ENCODE data around the gene SIRPA.

The SIRPA gene

GRCh38 chr20:1894951-1895673, at the start of gene SIRPA:
Gene SIRPA, plus strand, starts transcription at chr20:1895407. Its CDS starts 41 bp downstream, at chr20:1895448.
- peak; percentile 12 for DNase-seq

DNA sequence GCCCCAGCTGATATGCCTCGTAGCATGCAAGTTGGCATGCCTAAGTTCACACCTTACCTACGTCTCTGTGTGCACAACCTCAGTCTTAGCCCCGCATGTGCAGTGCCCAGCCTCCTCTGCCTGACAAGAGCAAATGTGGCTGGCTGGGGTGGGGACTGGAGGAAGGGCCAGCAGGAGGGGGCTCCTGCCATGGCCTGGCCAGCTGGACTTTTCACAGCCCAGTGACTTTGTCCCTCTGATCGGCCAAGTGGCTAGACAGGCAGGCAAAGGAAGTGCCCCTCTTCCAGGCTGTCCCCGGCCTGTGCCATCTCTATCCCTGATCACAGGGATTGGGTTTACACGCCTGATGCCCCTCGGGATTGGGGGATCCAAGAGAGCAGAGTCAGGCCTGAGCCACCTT, 49.5 kb upstream of the SIRPA start:
- no peak for DNase-seq

GRCh38 chr20:1846341-1846740, 48.9 kb upstream of the SIRPA start:
- no peak for DNase-seq

DNA sequence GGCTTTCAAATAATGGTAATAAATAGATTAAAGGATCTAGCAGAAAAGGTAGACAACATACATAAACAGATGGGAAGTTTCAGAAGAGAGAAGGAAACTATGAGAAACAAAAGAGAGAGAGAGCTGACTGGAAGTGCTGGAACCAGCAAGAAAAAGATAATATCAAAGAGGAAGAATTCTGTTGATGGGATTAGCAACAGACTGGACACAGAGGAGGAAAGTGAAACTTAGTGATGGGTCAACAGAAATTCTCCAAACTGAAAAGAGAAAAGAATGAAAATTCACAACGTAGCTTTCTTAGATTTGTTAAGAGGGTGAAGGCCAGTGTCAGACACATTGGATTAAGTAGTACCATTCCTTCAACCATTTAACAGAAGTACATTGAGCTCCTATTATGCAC, 48.3 kb upstream of the SIRPA start:
- no peak for DNase-seq

DNA sequence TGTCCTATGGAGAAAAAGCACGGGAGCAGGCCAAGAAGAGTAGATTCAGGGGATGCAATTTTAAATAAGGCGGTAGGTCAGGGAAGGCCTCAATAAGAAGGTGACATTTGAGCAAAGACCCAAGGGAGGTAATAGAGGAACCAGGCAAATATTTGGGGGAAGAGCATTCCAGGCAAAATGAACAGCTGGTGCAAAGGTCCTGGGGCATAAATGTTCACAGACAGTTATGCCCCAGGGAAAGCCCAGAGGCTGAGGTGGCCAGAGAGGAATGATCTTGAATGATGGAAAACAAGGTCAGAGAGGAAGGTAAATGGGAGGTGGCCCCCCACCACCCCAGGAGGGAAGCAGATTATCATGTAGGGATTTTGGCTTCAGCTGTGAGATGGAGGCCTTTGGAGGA, 47.4 kb upstream of the SIRPA start:
- DNase-seq = no peak

DNA sequence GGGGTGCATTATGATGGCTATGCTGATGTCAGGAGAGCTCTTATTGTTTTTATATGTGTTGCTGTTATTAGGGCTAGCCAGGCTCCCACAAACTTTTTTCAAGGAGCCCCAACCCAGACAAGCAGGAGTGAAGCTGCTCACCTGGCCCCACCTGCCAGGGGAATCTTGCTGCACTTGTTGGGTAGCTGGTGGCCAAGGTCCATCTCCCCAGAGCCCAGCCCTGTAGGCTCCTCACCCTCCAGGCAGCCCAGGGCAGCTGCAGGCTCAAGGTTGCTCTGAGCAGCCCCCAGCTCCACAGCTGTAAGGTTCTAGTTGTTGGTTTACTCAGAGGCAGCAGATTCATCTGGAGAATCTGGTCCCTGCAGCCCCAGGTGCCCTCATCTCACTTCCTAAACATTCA, 46.8 kb upstream of the SIRPA start:
- no peak for DNase-seq

DNA sequence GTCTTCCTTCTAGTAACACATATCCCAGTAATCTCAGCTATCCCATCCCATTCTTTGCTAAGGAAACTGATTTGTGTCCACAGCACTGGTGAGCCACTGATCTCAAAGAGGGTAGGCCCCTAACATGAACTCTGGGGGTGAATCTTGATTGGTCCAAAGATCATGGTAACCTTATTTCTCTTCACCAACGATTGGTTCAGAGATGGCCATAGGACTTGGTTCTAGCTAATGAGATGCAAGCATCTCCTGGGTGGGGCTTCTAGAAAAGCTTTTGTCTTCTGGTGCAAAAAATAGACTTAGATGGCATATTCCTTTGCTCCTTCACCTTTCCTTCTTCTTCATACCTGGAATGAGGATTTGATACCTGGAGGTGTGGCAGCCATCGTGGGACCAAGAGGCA, 43.8 kb upstream of the SIRPA start:
- DNase-seq = no peak

DNA sequence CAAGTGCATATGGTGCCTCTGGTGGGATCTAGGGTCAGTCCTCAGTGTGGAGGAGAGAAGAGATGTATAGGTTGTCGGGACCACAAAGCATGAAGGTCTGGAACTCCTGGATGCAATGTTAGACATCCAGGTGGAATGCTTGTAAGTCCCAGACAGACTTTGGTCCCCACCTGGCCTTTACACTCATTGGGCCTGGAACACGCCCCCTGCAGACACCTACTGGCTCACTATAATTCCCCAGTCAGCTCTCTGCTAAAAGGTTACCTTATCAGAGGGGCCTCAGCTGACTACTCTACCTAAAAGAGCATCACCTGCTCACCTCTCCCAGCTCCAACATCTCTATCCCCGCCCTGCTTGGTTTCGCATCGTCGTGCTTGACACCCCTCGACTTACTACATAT, 41.7 kb upstream of the SIRPA start:
- no peak for DNase-seq

DNA sequence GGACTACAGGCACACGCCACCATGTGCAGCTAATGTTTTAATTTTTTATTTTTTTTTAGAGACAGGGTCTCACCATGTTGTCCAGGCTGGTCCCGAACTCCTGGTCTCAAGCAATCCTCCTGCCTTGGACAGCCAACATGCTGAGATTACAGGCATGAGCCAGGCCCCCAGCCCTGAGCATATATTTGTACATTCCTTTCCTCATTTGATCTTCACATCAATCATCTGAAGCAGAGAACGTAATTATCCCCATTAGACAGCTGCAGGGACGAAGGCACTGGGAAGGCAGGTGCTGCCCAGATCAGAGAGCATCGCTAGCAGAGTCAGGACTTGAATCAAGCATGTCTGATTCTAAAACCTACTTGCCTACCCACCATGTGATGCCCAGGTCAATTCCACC, 41.0 kb upstream of the SIRPA start:
- DNase-seq = no peak

- no peak for DNase-seq
Measured at GRCh38 chr20:1855109-1855508, 40.1 kb upstream of the SIRPA start.

DNA sequence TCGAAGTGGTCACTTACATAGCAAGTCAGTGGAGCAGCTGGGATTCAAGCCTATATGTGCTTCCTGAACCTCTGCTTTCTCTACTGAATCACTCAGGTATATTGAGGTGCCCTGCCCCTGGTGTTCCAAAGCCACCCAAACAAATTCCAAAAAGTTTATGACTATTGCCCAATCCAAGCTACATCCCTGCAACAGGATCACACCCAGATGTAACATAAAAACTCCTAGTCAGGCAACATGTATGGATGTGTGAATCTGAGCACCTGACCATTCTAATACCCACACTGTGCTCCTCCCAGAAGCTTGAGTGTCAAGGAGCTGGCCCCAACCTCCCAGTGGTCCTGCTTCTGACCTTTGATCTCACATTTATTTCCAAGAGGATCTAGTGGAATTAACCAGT, 39.5 kb upstream of the SIRPA start:
- DNase-seq = no peak

DNA sequence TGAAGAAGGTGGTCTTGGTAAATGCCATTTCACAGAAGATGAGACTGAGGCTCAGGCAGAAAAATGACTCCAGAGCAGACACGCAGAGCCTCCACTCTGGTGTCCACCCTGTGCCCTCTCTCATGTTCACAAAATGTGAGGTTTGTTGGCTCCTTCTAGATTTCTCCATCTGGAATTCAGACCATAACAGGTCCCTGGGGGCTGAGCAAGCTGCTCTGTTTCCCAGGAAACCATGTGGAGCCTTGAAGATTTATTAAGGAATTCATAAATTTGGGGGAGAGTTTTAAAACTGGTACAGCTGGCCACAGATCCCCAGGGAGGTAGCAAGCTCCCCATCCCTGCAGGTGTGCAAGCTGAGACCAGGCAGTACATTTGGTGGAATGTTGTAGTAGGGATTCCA, 38.8 kb upstream of the SIRPA start:
- no peak for DNase-seq

DNA sequence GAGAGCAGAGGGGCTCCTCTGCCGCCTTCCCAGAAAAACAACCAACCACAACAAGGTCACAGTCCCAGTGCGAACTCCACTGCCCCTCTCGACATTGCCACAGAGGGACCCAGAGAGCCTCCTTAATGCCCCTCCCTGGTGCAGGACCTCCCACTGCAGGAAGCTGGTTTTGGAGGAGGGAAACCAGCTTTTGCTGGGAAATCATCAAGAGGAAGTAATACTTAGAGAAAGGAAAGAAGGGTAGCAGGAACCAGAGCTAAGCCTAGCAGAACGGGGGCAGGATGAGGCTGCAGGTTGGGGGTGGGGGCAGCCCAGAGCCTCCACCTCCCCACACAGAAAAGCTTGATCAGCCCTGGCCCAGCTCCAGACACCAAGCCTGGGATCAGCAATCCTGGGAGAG, 37.7 kb upstream of the SIRPA start:
- DNase-seq = no peak

DNA sequence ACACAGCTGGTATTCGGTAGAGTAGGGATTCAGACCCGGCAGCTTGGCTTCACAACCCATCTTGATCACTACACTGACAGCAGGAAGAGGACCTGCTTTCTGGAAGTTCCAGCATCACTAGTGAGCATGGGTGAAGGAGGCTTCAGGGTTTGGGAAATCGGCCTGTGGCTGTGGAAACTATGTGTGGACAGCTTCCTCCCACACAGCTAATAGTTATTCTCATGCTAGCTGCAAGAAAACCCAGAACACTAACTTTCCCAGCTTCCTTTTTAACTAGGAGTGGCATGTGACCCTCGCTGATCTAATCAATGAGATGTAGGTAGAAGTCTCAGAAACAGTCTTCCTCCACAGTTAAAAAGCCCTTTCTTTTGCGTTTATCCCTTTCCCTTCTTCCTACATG, 36.3 kb upstream of the SIRPA start:
- no peak for DNase-seq

- no peak for DNase-seq
Measured at GRCh38 chr20:1860446-1860845, 34.8 kb upstream of the SIRPA start.

DNA sequence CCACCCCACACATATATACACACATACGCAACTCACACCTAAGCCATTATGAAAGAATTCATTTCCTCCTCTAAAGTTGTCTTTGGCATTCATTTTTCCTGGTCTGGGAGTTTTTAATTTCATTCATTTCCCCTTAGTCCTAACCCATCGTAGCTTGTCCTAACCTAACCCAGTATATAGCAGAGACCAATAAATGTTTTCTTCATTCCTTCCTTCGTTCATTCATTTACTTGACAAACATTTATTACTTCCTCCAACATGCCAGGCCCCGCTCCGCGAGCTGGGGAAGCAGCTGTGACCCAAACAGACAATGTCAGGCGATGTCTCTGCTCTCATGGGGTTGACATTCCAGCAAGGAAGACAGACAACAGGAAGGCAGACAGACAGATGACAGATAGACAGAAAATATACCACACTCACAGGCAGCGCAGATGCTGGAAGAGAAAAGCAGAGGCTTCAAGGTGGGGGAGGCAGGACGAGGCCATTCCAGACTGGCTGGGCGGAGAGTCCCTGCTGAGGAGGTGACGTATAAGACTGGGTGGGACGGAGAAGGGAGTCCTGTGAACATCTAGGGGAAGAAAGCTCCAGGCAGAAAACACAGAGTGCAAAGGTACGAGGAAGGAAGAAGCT, 33.7 kb upstream of the SIRPA start:
- no peak for DNase-seq

GRCh38 chr20:1861996-1862662, 33.1 kb upstream of the SIRPA start:
- DNase-seq = no peak

DNA sequence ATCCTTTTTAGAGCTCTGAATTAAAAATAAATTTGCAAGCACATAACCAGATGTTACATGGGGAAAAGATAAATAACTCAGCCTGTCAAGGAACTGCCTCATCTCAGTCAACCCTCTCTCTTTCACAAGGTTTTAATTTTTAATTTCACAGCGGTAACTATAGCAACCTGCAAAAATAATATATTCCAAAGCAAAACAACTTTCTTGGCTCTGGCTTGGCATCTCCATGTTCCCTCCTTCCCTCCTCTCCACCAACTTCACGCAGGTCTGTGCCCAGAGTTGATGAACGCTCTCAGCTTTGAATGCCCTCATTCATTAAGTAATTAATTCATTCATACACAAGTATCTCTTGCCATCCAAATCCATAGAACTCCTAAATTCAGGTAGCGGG, 32.5 kb upstream of the SIRPA start:
- DNase-seq = no peak

DNA sequence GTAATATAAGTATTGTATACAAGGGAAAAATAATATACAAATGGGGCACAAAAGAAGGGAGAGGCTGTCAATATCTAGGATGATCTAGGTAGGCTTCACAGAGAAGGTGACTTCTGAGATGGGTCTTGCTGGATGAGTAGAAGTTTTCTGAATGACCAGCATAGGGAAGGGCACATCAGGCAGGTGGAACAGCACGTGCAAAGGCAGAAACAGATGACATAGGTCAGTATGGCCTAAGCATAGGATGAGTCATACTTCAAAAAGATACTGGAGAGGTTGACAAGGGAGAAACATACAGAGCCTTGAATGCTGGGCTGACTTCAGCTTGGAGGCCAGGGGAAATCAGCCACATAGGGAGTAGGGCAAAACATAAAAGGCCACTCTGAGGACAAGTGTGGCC, 31.9 kb upstream of the SIRPA start:
- DNase-seq = no peak

GRCh38 chr20:1866834-1867233, 28.4 kb upstream of the SIRPA start:
- no peak for DNase-seq

DNA sequence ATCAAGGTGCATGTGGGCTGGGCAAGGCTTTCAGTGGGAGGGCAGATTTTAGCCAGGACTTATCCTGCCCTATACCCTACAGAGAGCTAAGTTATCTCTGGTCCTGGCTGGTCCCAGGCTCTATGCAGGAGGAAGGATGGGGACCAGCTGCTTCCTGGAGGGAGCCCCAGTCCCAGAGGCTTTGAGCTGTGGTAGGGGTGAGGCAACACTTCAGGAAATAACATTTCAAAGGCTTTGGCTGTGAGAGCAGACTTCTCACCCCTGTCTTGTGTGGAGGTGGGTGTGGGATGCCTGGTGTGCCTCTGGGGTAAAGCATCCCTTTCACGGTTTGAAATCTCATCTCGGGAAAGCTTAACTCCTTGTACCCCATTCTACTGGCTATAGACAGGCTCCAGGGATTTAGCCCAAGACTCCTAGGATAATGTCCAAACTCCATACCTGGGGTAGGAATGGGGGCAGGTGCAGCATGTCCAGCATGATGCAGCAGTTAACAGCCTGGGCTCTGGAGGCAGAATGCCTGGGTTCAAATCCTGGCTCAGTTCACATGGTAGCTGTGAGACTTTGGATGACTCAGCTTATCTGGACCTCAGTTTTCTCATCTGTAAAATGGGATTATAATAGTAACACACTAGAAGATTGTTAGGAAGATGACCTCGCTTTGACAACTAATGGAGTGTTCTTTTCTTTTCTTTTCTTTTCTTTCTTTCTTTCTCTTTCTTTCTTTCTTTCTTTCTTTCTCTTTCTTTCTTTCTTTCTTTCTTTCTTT, 27.5 kb upstream of the SIRPA start:
- DNase-seq = no peak

DNA sequence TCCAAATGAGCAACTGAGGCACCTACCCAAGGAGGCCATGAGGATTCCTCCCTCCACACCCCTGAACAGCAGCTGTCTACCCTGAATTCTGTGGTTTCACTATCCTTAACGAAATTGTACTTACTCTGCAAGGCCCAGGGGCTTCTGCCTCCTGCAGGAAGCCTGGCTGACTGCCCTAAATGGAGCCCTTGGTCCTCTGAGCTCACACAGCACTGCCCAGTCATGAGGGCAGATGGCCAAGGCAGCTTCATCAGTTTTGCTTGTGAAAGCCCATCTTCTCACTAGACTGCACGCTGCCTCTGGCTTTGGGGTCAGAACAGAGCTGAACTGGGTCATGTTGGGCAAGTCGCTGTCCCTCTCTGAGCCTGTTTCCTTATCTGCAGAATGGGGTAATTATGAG, 26.4 kb upstream of the SIRPA start:
- no peak for DNase-seq

DNA sequence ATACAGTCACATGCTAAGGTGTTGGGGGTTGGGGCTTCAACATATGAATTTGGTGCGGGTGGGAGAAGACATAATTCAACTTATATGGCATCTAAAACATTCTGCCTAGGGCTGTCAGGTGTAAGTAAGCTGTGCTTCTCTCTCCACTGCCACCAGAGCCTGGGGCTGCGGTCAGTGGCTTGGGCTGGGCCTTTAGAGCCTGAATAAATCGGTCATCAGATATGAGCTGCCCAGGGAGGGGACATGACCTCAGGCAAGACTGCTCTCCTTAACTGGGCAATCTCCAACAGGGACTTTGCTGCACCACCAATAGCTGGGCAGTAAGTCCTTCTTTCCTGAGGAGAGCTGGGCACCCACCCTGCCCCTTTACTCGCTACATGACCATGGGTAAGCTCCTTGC, 24.9 kb upstream of the SIRPA start:
- DNase-seq = no peak

All from stimulated activated CD4-positive, alpha-beta T cell treated with anti-CD3 and anti-CD28 coated beads, Interleukin-4, amount 100 ng/mL, for 1 hour (primary cell).